ENCODE measurements around the gene TEN1. TPM values are rescaled to one million over a fixed set of nuclear protein-coding genes. Genes with fewer than 3 reads are reported as not detected.

The TEN1 gene
- total and polyA plus RNA-seq, 9 of the 15 experiments (the other 6 are each of a cell fraction or from before 2014, with no cell fraction given), result 1.3 to 25.7 (median 10.1) TPM

DNA sequence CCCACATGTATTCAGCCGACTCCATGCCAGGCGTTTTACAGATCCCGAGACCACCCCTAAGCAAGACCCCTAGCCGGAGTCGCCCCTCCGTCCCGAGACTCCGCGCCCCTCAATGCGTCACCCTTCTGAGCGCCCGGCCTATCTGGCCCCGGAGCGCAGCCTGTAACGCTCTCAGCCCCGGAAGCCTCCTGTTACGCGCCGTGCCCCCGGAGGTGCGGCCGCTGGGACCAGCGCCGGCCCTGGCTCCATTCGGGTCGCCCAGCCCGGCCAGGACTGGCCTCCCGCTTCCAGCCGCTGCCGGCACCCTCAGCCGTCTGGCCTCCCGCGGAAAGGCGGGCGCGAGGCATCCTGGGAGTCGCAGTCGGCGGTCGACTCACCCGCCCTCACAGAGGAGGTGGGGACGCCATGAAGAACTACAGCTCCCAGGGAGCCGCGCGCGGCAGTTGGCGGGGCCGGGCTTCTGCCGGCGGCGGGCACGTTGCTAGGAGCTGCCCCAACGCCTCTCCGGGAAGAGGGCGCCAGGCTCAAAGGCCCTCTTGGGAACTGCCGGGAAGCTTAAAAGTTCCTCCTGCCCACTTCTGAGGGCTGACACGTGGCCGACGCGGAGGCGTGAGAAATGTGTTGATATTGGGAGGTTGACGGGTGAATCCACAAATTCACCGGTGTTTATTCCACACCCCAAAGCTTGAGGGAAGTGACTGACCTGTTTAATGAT, 38.2 kb upstream of the TEN1 start, which contains the start of gene FBF1 (continued):
- TF ChIP-seq XRCC4 (IDR thresholded peaks at IDR 0.05; ENCODE audit: extremely low read depth, insufficient read depth, insufficient read length) (no peak), TAL1 (IDR thresholded peaks at IDR 0.05) (no peak), NFE2 (IDR thresholded peaks at IDR 0.05; ENCODE audit: low read depth) (no peak), SMAD4 (CRISPR knock-in tag; conservative IDR thresholded peaks at IDR 0.05) (peak; percentile 86), RAD21 (CRISPR knock-in tag; conservative IDR thresholded peaks at IDR 0.05 in 1 of 2, IDR thresholded peaks at IDR 0.05 in 1 of 2) (no peak), STAT5A (IDR thresholded peaks at IDR 0.05; ENCODE audit: borderline replicate concordance, low read length) (no peak), SAFB (IDR thresholded peaks at IDR 0.05; ENCODE audit: borderline replicate concordance, low read depth, low read length) (0 out of 2 replicates have a peak, but pooled peaks have one; percentile 37), SUPT5H (IDR thresholded peaks at IDR 0.05) (peak; percentile 98), ZNF766 (CRISPR knock-in tag; conservative IDR thresholded peaks at IDR 0.05) (no peak), TSC22D4 (tag; IDR thresholded peaks at IDR 0.05) (no peak), ZNF143 (CRISPR knock-in tag; IDR thresholded peaks at IDR 0.05) (peak; percentile 97), KAT2B (IDR thresholded peaks at IDR 0.05; ENCODE audit: low read depth, low read length) (no peak), ASH1L (IDR thresholded peaks at IDR 0.05; ENCODE audit: borderline replicate concordance, low read depth, partially characterized antibody) (no peak), ZFP36 (IDR thresholded peaks at IDR 0.05; ENCODE audit: low read depth, low read length, partially characterized antibody) (peak; percentile 48), ZNF282 (CRISPR knock-in tag; IDR thresholded peaks at IDR 0.05) (peak; percentile 44; the same call in 1 of the 2 replicates), RFX7 (CRISPR knock-in tag; IDR thresholded peaks at IDR 0.05) (no peak), C11orf30 (IDR thresholded peaks at IDR 0.05; ENCODE audit: low read depth) (no peak), BCL6 (CRISPR knock-in tag; IDR thresholded peaks at IDR 0.05) (no peak), NFE2L1 (tag; IDR thresholded peaks at IDR 0.05; ENCODE audit: borderline replicate concordance, low read depth) (no peak)
- TF ChIP-seq, protein P1, sequence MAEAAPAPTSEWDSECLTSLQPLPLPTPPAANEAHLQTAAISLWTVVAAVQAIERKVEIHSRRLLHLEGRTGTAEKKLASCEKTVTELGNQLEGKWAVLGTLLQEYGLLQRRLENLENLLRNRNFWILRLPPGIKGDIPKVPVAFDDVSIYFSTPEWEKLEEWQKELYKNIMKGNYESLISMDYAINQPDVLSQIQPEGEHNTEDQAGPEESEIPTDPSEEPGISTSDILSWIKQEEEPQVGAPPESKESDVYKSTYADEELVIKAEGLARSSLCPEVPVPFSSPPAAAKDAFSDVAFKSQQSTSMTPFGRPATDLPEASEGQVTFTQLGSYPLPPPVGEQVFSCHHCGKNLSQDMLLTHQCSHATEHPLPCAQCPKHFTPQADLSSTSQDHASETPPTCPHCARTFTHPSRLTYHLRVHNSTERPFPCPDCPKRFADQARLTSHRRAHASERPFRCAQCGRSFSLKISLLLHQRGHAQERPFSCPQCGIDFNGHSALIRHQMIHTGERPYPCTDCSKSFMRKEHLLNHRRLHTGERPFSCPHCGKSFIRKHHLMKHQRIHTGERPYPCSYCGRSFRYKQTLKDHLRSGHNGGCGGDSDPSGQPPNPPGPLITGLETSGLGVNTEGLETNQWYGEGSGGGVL (CRISPR knock-in tag; IDR thresholded peaks at IDR 0.05), result no peak
- TF ChIP-seq, protein P2, sequence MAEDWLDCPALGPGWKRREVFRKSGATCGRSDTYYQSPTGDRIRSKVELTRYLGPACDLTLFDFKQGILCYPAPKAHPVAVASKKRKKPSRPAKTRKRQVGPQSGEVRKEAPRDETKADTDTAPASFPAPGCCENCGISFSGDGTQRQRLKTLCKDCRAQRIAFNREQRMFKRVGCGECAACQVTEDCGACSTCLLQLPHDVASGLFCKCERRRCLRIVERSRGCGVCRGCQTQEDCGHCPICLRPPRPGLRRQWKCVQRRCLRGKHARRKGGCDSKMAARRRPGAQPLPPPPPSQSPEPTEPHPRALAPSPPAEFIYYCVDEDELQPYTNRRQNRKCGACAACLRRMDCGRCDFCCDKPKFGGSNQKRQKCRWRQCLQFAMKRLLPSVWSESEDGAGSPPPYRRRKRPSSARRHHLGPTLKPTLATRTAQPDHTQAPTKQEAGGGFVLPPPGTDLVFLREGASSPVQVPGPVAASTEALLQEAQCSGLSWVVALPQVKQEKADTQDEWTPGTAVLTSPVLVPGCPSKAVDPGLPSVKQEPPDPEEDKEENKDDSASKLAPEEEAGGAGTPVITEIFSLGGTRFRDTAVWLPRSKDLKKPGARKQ (CRISPR knock-in tag; IDR thresholded peaks at IDR 0.05), result no peak
- TF ChIP-seq, protein P3, sequence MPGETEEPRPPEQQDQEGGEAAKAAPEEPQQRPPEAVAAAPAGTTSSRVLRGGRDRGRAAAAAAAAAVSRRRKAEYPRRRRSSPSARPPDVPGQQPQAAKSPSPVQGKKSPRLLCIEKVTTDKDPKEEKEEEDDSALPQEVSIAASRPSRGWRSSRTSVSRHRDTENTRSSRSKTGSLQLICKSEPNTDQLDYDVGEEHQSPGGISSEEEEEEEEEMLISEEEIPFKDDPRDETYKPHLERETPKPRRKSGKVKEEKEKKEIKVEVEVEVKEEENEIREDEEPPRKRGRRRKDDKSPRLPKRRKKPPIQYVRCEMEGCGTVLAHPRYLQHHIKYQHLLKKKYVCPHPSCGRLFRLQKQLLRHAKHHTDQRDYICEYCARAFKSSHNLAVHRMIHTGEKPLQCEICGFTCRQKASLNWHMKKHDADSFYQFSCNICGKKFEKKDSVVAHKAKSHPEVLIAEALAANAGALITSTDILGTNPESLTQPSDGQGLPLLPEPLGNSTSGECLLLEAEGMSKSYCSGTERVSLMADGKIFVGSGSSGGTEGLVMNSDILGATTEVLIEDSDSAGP (CRISPR knock-in tag; IDR thresholded peaks at IDR 0.05), result no peak
- TF ChIP-seq, protein P4, sequence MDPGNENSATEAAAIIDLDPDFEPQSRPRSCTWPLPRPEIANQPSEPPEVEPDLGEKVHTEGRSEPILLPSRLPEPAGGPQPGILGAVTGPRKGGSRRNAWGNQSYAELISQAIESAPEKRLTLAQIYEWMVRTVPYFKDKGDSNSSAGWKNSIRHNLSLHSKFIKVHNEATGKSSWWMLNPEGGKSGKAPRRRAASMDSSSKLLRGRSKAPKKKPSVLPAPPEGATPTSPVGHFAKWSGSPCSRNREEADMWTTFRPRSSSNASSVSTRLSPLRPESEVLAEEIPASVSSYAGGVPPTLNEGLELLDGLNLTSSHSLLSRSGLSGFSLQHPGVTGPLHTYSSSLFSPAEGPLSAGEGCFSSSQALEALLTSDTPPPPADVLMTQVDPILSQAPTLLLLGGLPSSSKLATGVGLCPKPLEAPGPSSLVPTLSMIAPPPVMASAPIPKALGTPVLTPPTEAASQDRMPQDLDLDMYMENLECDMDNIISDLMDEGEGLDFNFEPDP (CRISPR knock-in tag; IDR thresholded peaks at IDR 0.05), result no peak
